ENCODE measurements around the gene SUPT4H1. TPM values are rescaled to one million over a fixed set of nuclear protein-coding genes. Genes with fewer than 3 reads are reported as not detected.
A peak's percentile ranks its signal among the peaks of the same experiment; 100 is the strongest.

SUPT4H1 gene
- total RNA-seq, 1 donor from 2014 or later, result 82.1 TPM

DNA sequence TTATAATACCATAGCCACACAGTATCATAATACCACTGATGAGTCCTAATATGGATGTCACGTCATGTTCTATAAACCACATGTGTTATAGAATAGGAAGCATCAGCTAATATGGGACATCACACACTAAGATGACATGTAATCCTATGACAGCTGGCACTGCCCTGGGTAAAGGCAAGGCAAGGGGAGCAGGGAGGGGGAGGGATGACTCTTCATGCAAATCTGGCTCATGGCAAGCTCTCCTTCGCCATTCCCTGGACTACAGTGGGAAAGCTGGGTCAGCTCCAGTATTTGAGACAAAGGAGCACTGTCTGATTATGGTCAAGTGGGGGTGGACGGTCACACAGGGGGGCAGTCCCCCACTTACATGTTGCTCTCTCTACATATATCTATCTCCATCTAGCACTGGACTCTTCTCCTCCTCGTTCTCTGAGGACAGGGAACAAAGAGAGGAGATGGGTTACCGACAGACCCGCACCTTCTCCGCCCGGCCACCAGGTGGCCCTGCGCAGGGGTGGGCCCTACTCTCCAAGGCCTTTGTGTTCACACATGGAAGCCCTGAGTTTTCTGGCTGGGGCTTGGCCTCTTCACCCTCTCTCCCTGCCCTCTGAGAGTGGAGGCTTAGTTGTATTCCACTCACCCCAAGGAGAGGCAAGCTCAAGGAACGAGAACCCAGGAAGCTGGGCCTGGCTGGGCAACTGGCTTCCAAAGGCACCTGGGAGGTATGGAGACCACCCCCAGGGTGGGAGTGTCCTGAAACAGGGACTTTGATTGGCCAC, 47.8 kb downstream of the SUPT4H1 start:
- H3K27ac Mint-ChIP-seq (ENCODE audit: unreplicated experiment), result peak overlapping the region; percentile 64

DNA sequence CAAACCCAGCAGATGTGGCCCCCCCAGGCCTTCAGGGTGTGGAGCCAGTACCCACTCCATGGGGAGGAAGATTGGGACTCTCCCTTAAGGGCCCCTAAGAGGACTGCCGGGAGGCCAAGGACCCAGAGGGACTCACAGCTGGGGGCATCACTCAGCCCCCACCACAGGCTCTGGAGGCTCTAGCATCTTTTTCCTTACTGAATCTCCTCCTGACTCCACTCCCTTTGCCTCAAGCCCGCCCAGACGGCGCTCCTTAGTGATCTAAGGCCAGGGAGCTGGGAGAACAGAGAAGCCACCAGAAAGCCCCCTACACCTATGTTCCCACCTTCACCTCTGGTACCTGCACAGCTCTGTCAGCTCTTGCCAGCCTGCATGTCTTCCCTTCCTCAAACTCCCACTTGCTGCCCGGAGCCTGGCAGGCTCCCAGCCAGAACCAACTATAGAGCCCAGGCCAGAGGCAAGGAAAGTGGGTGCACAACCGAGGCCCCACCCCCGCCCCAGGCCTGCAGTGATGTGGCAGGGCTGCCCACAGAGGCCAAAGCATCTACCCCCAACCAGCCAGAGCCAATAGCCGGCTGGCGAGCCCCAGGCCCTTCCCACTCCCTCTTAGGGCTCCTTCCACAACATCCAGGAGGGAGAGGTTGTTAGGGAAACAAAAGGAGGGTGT, 48.9 kb downstream of the SUPT4H1 start:
- TF ChIP-seq, protein P1, sequence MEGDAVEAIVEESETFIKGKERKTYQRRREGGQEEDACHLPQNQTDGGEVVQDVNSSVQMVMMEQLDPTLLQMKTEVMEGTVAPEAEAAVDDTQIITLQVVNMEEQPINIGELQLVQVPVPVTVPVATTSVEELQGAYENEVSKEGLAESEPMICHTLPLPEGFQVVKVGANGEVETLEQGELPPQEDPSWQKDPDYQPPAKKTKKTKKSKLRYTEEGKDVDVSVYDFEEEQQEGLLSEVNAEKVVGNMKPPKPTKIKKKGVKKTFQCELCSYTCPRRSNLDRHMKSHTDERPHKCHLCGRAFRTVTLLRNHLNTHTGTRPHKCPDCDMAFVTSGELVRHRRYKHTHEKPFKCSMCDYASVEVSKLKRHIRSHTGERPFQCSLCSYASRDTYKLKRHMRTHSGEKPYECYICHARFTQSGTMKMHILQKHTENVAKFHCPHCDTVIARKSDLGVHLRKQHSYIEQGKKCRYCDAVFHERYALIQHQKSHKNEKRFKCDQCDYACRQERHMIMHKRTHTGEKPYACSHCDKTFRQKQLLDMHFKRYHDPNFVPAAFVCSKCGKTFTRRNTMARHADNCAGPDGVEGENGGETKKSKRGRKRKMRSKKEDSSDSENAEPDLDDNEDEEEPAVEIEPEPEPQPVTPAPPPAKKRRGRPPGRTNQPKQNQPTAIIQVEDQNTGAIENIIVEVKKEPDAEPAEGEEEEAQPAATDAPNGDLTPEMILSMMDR (IDR thresholded peaks at IDR 0.05; ENCODE audit: partially characterized antibody, unreplicated experiment), result no peak
- no peak for DNase-seq
- Mint-ChIP-seq H3K36me3 (ENCODE audit: unreplicated experiment) (peaks cover 4% of the 10 kb centered on the region), H3K4me3 (ENCODE audit: unreplicated experiment) (no peak overlapping the region), H3K9me3 (ENCODE audit: unreplicated experiment) (no peaks in the 10 kb centered on the region), H3K27ac (ENCODE audit: unreplicated experiment) (no peak overlapping the region), H3K27me3 (ENCODE audit: unreplicated experiment) (no peaks in the 10 kb centered on the region), H3K4me1 (ENCODE audit: low read depth, unreplicated experiment) (peaks cover 7% of the 10 kb centered on the region)

More for the DNA sequence above, 47.8 kb downstream of the SUPT4H1 start:
- H3K4me3 Mint-ChIP-seq (ENCODE audit: unreplicated experiment), result no peak overlapping the region
- H3K36me3 Mint-ChIP-seq (ENCODE audit: unreplicated experiment), result peaks cover 4% of the 10 kb centered on the region
- no peaks in the 10 kb centered on the region for H3K27me3 Mint-ChIP-seq (ENCODE audit: unreplicated experiment)
- H3K9me3 Mint-ChIP-seq (ENCODE audit: unreplicated experiment), result no peaks in the 10 kb centered on the region
- DNase-seq, result peak; percentile 74
- TF ChIP-seq, protein P1 (IDR thresholded peaks at IDR 0.05; ENCODE audit: partially characterized antibody, unreplicated experiment), result peak; percentile 80
- H3K4me1 Mint-ChIP-seq (ENCODE audit: low read depth, unreplicated experiment), result peaks cover 7% of the 10 kb centered on the region

DNA sequence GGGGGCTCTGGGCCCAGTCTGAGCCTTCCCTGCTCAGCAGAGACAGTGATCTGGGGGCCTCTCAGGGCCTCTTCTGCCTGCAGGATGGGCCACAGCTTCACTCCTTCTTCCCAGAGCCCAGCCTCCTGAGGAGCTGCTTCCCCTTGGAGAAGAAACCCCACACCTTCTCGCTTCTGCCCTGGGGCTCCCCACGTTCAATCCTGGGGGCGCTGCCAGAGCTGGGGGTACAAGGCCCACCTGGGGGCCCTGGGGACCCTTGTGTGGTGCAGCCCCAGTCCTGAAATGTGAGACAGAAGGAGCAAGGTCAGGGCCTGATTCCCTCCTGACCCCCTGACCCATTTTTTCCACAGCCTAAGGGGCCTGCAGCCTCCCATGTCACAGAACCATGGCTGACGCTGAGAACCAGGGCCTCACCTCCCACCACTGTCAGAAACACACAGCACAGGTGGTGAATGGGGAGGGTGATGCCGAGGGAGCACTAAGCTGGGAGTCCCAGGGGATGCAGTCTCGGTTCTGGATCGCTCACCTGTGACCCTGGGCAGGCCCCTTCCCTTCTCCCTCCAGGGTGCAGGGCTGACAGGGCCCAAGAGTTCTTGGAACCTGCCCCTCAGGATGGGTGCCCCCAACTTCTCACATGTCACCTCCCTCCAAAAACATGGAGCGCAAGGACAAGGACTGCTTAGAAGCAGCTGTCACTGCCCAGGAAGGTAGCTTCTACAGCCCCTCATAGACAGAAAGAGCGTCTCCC, 49.7 kb downstream of the SUPT4H1 start:
- H3K36me3 Mint-ChIP-seq (ENCODE audit: unreplicated experiment), result peaks cover 4% of the 10 kb centered on the region
- H3K27ac Mint-ChIP-seq (ENCODE audit: unreplicated experiment), result no peak overlapping the region
- no peaks in the 10 kb centered on the region for H3K9me3 Mint-ChIP-seq (ENCODE audit: unreplicated experiment)
- no peaks in the 10 kb centered on the region for H3K27me3 Mint-ChIP-seq (ENCODE audit: unreplicated experiment)
- H3K4me3 Mint-ChIP-seq (ENCODE audit: unreplicated experiment), result no peak overlapping the region
- TF ChIP-seq, protein P1 (IDR thresholded peaks at IDR 0.05; ENCODE audit: partially characterized antibody, unreplicated experiment), result no peak
- H3K4me1 Mint-ChIP-seq (ENCODE audit: low read depth, unreplicated experiment), result peaks cover 5% of the 10 kb centered on the region
- no peak for DNase-seq

DNA sequence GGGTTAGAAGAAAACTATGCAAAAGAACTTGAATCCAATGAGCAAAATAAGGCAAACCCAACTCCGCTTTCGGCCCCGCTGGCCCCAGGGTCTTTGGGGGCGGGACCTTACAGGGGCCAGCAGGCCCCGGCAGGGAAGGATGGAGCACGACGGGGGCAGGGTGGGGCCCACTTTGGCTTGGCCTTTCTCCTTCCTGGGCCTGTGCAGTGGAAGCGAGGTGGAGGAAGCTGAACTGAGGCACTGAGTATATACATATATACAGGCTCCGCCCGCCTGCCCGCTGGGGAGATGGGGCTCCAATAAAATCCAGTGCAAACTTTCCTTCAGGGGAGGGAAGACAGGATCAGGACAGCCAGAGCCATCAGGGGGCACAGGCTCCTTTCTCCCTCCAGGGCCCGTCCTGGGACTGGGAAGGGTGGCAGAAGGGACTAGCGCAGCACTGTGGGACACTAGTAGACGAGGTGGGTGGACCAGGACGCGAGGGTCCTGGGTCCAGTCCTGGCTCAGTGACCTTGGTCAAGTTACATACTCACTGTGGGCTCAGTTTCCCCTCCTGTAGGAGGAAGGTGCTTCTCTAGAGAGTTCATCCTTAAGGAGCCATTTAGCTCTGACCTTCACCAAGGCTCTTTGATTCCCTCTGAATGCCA, 50.4 kb downstream of the SUPT4H1 start:
- Mint-ChIP-seq H3K36me3 (ENCODE audit: unreplicated experiment) (no peaks in the 10 kb centered on the region), H3K9me3 (ENCODE audit: unreplicated experiment) (no peaks in the 10 kb centered on the region), H3K4me1 (ENCODE audit: low read depth, unreplicated experiment) (peaks cover 4% of the 10 kb centered on the region), H3K27ac (ENCODE audit: unreplicated experiment) (no peak overlapping the region), H3K27me3 (ENCODE audit: unreplicated experiment) (no peaks in the 10 kb centered on the region), H3K4me3 (ENCODE audit: unreplicated experiment) (no peak overlapping the region)
- TF ChIP-seq, protein P1 (IDR thresholded peaks at IDR 0.05; ENCODE audit: partially characterized antibody, unreplicated experiment), result no peak
- DNase-seq, result peak; percentile 8

Data from glutamatergic neuron (in vitro differentiated cells).